GM04503 (cell line): ENCODE results near the gene SHISAL1.

ENCODE experiments used
- DNase-seq: peaks from one replicate; pipeline ENCODE4 v3.0.0-alpha.2; 2012; ENCODE audit warnings: low read depth

Gene SHISAL1

DNA sequence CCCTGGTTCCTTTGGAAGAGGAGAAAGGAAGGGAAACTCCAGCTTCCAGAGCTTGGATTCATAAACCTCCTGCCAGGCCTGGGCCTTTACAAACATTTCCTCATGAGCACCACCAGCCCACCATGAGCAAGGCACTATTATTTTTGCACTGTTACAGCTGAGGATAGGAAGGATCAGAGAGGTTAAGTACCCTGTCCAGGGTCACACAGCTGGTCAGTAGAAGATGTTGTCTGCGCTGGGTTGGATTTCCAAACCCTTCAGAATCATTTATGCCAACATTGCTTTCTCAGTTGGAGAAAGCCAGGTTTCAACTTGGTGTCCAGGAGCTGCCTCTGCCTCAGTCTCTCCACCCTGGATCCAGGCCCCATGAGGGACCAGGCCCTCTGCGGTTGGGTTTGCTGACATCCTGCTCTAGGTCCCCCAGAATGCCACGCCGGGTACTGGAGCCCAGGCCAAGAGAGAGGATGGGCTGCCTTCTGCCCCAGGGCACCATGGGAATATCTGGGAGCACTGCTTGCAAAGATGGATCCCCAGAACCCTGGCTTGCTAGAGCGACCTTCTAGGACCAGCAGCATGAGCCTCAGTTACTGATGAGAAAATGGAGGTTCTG, 29.7 kb upstream of the SHISAL1 start:
- no peak for DNase-seq

DNA sequence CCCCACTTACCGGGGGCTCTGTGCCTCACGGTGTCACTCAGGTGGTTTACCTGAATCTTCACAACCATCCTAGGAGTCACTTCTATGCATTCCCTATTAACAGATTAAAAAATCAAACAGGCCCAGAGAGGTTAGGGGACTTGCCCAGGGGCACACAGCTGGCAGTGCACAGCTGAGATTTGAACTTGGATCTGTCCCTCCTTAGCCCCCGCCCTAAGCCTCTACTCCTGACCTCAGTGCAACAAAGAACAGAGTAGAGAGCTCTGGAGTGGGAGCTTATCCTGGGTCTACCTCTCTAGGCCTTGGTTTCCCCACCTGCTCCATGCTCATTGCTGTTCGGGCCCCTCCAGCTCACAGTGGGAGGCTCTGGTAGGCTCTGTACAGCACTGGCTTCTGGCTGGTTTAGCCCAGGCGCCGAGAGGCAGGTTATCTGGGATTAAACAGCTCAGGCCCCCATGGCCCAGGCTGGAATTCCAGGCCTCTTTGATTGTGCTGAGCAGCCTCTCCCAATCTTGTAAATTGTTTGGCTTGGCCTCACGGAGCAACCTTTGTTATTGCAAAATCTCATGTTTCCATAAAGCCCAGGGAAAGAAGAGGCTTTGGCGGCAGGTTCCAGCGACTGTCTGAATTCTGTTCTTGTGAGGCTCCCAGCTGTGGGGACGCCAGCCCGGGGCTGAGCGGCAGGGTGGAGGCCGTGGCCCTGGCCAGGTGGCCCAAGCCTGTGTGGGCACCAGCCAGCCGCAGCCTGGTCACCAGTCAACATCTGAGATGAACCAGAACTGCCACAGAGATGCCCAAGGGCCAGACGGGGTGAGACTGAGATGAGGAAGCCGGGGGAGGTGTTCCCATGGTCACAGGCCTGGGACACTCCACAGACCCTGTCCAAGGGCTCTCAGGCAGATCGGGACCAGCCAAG, 28.9 kb upstream of the SHISAL1 start:
- no peak for DNase-seq

DNA sequence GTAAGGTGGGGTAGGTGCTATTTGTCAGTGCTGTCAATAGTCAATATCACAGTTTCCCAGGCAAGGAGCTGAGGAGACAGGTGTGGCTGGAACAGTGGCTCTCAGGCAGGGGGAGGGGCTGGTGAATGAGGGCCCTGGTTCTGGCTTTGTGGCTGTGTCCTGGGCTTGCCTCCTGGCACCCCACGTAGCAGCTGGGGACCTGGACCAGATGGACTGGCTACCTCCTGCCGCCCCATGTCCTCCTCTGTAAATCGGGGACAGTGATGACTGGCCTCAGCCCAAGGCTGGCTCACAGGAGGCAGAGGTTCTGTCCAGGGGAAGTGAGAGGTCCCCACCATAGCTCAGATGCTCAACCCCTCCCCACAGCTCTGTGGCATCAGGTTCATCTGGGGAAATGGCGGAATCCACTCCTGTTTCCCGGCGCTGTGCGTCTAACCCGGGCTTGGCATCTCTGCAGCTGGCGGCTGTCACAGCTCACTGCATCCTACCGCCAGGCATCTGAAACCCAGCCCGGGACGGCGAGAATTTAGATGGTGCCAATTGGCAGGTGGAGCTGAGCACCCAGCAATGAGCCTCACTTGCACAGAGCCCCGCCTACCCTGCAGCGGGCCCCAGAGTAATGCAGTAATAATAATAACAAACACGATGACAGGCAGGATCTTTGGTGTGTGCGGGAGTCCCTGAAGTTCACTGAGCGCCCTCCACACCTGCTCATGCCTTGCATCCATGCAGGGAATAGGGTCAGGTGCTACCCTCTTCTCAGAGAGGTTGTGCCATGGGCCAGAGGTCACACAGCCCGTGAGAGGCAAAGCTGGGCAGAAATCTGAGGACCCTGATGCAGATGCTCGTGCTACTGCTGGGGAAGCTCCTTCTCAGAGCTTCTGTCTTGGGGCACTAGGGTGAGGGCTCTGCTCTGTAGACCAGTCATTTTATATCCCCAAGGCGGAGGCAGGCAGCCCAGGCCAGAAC, 27.8 kb upstream of the SHISAL1 start:
- DNase-seq = no peak

DNA sequence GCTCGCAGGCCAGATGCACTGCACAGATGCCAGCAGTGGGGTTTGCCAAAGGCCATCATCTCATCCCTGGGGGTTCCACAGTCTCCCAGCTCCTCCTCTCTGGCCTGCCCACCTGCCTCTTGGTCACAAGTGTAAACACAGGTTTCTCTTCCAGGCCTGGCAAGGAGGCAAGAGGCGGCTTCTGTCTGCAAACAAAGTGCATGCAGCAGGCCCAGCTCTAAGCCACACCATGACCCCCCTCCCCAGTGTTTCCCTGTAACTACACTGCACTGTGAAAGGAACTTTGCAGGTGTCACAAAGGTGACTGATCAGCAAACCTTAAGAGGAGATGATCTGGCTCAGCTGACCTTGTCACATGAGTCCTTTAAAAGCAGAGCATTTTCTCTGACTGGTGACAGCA, 26.2 kb upstream of the SHISAL1 start:
- DNase-seq = no peak

DNA sequence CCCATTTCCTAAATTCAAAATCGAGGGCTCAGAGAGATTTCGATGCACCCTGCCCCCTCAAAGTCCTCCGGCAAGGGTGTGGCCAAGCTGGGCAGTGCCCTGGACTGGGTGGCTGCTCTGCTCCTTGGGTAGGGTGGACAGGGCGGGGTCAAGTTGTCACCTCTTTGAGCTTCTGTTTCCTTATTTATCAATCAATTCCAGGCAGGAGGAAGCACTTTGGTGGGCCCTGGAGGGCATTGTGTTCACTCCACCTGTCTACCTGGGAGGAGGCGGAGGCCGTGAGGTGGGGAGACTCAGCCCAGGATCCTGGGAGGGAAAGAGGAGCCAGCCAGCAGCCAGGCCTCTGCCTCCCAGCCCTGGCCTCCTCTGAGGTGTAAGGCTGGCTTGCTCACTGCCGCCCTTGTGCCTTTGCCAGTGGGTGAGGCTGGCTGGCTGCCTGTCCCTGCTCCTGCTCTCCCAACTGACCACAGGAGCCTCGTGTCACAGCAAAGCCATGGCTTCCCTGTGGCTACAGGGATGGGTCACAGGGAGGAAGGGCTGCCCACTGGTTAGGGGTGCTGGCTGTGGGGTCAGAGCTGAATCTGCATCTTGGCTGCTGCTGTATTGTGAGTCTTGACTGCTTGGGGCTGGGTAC, 25.5 kb upstream of the SHISAL1 start:
- DNase-seq = no peak

DNA sequence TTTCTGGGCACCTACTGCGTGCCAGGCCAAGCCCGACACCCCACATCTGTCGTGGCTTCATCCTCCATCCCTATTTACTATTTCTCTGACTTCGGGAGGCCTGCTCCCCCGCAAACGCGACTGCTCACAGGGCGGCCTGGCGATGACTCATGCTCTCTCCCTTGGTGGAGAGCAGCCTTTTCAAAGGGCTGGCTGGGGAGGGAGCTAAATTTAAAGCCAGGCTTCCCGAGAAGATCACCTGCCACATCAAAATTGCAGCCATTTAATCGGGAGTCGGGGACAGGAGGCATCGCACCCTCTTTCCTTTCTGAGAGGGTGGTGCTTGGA, 24.9 kb upstream of the SHISAL1 start:
- DNase-seq = no peak

DNA sequence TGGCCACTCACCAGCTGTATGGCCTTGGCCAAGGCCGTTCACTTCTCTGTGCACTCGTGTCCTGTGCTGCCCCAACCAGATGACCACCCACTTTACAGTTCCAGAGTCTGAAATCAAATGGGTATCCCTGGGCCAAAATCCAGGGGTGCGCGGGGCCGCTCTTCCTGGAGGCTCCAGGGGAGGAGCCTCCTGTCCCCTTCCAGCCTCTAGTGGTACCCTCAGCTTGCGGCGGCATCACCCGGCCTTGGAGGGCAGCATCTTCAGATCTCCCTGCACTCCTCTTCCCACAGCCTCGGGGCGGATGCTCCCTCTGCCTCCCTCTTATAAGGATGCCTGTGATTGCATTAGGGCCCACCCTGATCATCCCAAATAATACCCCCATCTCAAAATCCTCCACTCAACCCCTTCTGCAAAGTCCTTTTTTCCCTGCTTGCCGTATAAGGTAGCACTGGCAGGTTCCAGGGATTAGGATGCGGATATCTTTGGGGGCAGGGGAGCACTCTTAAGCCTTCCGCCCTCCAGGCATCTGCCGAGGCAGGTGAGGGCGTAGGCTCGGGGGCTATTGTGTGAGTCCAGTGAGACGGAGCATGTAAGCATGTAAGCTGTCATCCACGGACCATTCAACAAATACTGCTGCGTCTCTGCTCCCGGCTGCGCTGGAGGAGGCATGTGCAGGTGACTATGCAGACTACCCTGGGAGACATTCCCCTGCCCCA, 24.4 kb upstream of the SHISAL1 start:
- no peak for DNase-seq

DNA sequence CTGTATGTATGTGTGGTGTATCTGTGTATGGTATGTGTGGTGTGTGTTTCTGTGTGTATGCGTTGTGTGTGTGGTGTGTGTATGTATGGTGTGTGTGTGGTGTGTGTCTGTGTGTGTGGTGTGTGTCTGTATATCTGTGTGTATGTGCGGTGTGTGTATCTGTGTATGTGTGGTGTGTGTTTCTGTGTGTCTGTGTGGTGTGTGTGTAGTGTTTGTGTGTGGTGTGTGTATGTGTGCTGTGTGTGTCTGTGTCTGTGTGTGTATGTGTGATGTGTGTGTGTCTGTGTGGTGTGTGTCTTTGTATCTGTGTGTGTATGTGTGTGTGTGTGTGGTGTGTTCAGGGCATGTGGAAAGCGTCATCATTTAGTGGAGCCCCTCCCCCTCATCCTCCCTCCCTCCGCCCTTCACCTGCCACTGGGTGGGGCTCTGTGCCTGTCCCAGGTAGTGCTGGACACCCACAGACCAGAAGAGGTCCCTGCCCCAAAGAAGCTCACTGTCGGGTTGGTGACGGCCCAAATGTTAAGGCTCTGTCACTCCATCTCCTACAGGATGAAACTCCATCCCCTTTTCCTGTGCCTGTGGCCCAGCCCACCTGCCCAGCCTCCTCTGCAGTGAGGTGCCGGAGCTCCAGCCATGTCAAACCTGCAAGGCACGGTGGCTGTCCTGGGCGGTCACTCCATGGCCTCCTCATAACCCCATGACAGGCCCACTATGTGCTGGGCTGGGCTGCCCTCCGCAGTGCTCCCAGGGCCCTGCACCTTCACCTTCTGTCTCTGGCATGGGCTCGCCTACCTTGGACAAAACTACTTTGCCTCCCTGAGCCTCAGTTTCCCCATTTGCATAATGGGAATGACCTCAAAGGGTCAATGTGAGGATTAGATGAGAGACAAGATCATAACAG, 23.4 kb upstream of the SHISAL1 start:
- no peak for DNase-seq

DNA sequence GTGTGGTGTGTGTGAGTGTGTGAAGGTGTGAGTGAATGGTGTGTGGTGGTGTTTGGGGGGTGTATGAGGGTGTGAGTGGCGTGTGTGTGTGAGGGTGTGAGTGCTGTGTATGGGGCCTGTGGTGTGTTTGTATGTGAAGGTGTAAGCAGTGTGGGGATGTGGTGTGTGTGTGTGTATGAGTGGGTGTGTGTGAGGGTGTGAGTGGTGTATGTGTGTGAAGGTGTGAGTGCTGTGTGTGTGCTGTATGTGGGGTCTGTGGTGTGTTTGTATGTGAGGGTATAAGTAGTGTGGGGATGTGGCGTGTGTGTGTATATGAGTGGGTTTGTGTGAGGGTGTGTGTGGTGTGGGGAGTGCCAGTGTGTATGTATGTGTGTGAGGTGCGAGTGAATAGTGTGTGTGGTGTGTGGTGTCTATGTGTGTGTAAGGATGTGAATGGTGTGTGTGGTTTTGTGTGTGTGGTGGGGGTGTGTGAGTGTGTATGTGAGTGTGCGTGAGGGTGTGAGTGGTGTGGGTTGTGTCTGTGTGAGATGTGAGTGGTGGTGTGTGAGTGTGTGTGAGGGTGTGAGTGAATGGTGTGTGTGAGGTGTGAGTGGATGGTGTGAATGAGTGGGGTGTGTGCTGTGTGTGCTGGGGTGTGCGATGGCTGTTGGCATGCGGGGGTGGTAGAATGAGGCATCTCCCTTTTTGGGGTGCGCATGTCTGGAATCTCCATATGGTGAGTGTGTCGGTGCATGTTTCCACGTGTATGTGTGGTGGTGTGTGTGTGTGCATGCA, 22.5 kb upstream of the SHISAL1 start:
- no peak for DNase-seq

DNA sequence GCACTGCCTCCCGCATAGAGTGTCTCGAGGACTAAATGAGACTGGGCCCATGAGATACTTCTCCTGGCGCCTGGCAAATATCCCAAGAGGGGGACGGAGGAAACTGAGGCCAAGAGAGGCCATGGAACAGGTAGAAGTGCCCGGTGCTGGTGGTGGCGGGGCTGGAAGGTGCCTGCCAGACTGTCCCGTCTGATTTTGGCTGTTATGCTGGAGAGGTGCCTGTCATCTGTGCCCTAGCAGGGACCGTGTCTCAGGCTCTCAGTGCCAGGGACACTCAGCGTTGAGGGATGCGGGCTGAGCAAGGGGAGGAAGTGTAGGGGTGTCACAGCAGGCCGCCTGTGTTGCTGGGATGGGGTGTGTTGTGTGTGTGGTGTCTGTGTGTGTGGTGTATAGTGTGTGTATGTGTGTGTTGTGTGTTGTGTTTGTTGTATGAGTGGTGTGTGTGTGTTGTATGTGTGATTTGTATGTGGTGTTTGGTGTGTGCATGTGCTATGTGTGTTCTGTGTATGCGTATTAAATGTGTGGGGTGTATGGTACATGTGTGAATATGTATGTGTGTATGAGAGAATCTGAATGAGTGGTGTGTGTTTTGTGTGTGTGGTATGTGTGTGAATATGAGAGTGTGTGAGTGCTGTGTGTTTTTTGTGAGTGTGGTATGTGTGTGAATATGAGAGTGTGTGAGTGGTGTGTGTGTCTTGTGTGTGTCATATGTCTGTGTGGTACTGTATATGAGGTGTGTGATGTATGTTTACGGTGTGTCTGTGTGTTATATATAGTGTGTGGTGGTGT, 21.3 kb upstream of the SHISAL1 start:
- no peak for DNase-seq

DNA sequence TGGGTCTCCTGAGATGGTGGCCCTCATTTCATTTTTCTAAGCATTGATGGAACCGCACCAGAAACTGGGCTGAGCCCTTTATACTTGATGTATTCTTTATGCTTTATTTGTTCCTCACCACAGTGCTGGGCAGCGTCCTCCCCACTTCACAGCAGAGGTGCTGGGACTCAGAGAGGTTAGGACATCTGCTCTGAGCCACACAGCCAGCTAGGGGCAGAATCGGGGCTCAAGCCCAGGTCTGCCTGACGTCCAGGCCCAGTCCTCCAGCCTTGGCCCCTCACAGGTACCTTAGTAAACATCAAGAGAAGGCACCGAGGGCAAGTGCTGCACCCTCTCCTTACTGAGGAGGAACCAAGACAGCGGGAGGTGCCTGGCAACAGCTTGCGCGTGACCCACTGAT, 20.2 kb upstream of the SHISAL1 start:
- DNase-seq = no peak

DNA sequence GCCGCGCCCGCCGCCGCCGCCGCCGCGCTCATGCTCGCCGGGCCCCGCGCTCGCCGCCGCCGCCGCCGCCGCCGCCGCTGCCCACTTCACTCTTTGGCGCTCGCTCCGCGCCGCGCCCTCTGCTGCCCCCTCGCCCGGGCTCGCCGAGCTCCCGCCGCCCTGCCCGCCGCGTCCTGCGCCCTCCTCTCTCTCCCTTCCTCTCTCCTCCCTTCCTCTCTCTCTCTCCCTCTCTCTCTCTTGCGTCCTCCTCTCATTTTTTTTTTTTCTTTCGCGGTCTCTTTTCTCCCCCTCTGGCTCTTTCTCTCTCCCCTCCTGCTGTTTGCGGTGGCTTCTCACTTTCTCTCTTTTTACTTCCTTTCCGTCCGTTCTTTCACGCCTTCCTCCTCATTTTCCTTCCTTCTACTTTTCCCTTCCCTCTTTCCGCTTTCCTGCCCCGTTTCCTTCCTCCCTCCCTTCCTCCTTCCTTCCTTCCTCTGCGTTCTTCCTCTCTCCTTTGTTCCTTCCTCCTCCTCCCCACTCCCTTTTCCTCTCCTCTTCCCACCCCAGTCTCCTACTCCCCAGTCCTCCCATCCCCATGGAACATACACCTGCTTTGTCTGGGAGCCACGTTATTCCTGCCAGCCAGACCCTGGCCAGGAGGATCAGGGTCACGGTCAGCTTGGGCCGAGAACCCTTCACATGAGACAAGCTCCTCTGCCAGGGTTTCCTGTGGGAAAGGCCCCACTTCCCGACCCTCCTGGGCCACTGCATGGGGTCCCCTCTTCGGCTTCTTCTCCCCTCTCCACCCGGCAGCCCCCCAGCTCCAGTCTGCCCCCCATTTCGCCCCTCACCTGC, 19.3 kb upstream of the SHISAL1 start:
- no peak for DNase-seq

DNA sequence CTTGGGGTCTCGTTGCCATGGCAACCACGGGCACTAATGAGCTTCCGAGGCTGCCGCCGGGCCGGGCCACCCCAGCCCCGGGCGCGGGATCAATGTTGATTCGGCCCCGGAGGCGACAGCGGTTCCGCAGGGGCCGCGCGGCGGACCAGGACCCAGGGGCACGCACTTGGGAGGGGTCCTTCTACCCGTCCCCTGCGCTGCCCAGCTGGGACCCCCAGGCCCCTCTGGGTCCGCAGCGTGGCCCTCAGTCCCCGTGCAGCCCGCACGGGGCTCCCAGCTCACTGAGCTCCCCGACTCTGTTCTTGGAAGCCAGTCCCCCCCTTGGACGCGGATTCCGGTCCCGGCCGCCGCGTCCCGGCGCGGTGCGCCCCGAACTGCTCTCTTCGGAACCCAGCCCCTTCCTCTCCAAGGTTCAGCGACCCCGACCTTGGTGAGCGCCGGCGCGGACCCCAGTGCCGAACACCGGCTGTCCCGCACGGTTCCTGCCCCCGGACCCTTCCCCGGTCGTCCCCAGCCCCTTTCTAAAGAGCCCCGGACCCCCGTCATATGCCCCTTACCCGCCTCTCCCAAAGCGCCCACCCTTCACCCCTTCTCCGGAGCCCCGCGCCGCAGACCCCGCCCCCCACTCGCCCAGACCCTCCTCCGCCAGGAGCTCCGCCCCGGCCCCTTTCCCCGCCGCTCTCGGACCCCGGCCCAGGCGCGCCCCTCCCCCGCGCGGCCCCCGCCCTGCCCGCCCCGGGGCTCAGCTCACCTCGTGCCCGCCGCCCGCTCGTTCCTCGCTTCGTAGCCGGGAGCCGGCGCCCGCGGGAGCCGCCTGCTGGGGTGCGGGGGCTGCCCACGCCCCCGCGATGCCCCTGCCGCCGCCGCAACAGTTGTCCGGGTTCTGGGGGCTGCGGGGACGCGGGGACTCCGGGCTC, 18.3 kb upstream of the SHISAL1 start:
- DNase-seq = no peak

DNA sequence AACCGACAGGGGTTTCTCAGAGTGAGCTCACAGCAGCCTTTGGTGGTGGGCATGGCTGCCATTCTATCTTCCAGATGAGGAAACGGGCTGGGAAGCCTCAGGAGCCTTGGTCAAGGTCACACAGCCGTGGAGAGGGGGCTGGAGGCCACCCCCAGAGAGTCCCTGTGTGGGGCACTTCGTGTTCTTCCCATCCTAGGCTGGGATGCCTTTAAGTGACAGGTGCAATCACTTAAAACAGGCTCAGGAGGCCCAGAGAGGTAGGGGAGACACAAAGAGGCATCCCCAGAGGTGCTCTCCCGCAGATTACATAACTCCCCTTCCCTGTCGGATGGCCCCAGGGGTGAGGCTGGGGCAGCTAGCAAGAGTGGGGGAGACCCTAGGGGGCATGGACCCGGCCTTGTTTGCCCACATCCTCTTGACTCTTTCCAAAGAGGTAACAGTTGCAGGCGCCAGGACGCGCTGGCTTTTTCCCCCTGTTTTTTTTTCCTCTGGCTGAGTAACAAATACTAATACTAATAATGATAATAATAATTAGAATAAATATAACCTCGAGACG, 17.5 kb upstream of the SHISAL1 start:
- DNase-seq = no peak

DNA sequence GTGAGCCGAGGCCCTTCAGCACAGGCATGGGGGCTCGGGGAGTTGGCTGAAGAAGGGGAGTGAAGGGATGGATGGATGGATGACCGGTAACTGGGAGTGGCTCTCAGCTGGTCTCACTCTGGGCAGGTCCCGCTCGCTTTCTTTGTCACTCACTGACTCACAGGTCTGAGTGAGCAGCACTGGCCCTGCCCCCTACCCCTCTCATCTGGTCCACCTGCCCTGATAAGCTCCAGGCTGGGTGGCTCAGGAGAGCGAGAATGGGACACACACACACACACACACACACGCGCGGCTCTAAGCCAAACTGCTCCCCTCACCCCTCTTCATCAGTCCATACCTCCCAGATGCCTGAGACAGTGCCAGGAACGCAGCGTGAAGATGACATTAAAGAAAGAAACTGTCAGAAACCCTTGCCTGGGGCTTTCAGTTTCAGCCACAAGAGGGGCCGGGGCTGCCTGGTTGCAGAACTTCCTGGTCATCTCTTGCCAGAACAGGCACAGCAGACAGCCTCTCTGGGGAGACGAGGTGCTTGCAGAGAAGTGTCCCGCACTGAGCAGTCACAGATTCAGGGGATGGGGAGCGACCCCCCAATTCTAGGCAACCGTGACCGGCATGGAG, 16.5 kb upstream of the SHISAL1 start:
- no peak for DNase-seq

DNA sequence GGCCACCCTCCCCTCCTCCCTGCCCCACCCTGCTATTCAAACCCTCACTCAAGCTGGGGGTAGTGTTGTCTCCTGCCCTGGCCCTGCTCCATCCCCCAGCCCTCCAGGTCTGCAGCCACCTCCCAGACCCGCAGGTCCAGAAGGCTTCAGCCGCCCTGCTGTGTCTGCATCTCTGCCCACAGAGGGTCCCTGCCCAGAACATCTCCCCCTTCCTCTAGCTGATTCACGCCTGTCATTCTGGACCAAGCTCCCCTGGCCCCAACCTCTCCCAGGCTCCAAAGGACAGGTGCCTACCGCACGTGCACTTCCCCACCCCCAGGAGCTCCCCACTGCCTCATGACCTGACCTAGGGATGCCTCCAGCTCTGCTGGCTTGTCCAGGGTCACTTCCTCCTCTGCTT, 16.0 kb upstream of the SHISAL1 start:
- no peak for DNase-seq
